Stimulated activated CD4-positive, alpha-beta T cell treated with anti-CD3 and anti-CD28 coated beads, Interleukin-4, amount 100 ng/mL, for 24 hours (primary cell): ENCODE results near the gene HMGN3.

Experiments
- DNase-seq: peaks from one replicate; pipeline ENCODE4 v3.0.0-alpha.2; 2020

HMGN3 gene

GRCh38 chr6:79184086-79184485 is 50.4 kb downstream of the HMGN3 start:
- DNase-seq = no peak

GRCh38 chr6:79180052-79180451 is 54.4 kb downstream of the HMGN3 start:
- DNase-seq = no peak

- no peak for DNase-seq
These were observed 61.1 kb downstream of the HMGN3 start for GRCh38 chr6:79173378-79173777.

- no peak for DNase-seq
These were observed 63.5 kb downstream of the HMGN3 start for GRCh38 chr6:79170959-79171358.

- no peak for DNase-seq
These were observed 64.1 kb downstream of the HMGN3 start for GRCh38 chr6:79170431-79170830.

GRCh38 chr6:79168695-79168980 is 65.8 kb downstream of the HMGN3 start:
- no peak for DNase-seq

GRCh38 chr6:79167931-79168694 is 66.4 kb downstream of the HMGN3 start:
- no peak for DNase-seq

- DNase-seq = no peak
These were observed 74.6 kb downstream of the HMGN3 start for GRCh38 chr6:79159846-79160245.

GRCh38 chr6:79158856-79159516 is 75.5 kb downstream of the HMGN3 start:
- DNase-seq = no peak

GRCh38 chr6:79157961-79158644 is 76.4 kb downstream of the HMGN3 start:
- DNase-seq = no peak

- DNase-seq = no peak
These were observed 82.2 kb downstream of the HMGN3 start for GRCh38 chr6:79152269-79152737.
